ENCODE results near the gene PTP4A2.

GRCh38 chr1:31885851-31886250 lies 52.3 kb downstream of the PTP4A2 start:
- no peak for TF ChIP-seq EZH2 (IDR thresholded peaks at IDR 0.05; ENCODE audit: borderline replicate concordance, low read depth, low read length, severe bottlenecking)
- TF ChIP-seq CTCF (IDR thresholded peaks at IDR 0.05; ENCODE audit: borderline replicate concordance, extremely low read depth, low read length, poor library complexity, severe bottlenecking), result no peak

Data from DND-41 (cell line).